ENCODE results near the gene MMP2.

MMP2 gene

DNA sequence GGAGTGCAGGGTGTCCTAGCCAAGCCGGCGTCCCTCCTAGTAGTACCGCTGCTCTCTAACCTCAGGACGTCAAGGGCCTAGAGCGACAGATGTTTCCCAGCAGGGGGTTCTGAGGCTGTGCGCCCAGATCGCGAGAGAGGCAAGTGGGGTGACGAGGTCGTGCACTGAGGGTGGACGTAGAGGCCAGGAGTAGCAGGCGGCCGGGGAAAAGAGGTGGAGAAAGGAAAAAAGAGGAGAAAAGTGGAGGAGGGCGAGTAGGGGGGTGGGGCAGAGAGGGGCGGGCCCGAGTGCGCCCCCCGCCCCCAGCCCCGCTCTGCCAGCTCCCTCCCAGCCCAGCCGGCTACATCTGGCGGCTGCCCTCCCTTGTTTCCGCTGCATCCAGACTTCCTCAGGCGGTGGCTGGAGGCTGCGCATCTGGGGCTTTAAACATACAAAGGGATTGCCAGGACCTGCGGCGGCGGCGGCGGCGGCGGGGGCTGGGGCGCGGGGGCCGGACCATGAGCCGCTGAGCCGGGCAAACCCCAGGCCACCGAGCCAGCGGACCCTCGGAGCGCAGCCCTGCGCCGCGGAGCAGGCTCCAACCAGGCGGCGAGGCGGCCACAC is at the start of gene MMP2:
MMP2 (plus strand) TSS at position 372 of the 603 bp plus-strand sequence. CDS start 282 bp downstream, outside the sequence.
- TF ChIP-seq ZNF274 (IDR thresholded peaks at IDR 0.05; ENCODE audit: low read depth, low read length), result no peak
- H3K4me3 ChIP-seq (ENCODE audit: low read length), result no peak within 1 kb of the TSS

DNA sequence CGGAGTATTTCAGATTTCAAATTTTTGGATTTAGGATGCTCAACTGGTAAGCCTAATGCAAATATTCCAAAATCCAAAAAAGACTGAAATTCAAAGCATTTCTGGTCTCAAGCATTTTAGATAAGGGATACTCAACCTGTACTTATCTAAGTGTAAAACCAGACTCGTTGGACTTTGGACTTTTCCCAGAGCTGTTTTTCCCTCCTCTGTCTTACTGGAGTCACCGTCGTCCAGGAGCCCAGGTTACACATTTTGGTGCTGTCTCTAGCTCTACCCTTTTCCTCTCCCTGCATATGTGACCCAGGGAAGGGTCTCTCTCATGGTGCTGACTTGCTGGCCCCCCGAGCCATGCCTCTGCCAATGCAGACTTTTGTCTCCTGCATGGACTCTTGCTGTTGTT is 46.0 kb upstream of the MMP2 start:
- TF ChIP-seq ZNF274 (IDR thresholded peaks at IDR 0.05; ENCODE audit: low read depth, low read length), result no peak
- no peak overlapping the region for H3K4me3 ChIP-seq (ENCODE audit: low read length)

DNA sequence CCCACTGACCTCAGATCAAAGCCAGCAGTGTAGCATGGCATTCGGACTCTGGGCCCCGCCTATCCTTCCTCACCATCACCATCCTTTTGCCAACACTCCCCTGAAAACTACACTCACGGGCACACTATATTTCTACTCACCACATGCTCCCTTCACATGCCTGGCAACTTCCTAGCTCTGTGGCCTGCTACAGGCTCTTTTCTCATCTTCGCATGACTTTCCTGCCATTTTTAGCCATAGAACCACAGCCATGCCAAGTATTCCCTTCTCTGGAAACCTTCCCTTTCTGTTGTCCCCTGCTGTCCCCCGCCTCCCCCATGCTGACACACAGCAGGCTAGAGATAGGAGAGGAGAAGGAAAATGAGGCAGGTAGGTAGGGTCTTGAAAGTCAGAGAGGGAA is 45.5 kb upstream of the MMP2 start:
- no peak for TF ChIP-seq ZNF274 (IDR thresholded peaks at IDR 0.05; ENCODE audit: low read depth, low read length)
- no peak overlapping the region for H3K4me3 ChIP-seq (ENCODE audit: low read length)

DNA sequence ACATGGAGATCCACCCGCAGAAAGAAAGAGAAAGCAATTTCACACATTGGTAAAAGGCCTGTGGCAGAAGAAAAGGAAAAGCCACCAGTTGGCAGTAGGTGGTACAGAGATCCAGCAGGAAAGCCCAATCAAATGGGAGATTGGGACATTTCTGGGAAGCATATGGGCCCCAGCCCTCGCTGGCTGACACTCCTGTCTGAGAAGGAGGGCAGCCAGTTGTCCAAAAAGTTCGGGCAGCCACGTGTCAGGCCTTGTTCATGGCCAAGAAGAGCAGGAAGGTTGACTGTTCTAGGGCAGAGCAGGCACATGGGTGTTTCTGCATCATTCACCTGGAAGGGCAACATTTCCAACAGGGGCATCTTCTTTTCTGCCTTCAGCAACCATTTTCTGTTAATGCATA is 45.0 kb upstream of the MMP2 start:
- H3K4me3 ChIP-seq (ENCODE audit: low read length), result no peak overlapping the region
- no peak for TF ChIP-seq ZNF274 (IDR thresholded peaks at IDR 0.05; ENCODE audit: low read depth, low read length)

DNA sequence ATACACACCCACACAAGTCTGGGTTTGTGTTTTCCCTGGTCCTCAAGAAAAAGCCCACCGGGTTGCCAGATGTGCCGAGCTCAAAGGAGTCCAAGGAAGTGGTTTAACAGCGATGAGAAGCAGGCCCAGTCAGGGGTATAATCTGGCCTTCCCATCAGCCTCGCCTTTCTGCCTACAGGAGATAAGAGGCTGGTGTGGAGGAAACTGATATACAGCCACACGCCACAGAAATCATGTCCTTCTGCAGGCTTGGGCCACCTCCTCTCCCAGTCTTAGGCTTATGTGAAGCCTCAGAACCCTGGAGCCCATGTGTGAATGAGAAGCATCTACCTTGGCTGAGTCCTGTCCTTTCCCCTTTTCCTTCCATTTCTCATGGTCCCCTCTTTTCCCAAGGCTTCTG is 43.6 kb upstream of the MMP2 start:
- no peak for TF ChIP-seq ZNF274 (IDR thresholded peaks at IDR 0.05; ENCODE audit: low read depth, low read length)
- no peak overlapping the region for H3K4me3 ChIP-seq (ENCODE audit: low read length)

DNA sequence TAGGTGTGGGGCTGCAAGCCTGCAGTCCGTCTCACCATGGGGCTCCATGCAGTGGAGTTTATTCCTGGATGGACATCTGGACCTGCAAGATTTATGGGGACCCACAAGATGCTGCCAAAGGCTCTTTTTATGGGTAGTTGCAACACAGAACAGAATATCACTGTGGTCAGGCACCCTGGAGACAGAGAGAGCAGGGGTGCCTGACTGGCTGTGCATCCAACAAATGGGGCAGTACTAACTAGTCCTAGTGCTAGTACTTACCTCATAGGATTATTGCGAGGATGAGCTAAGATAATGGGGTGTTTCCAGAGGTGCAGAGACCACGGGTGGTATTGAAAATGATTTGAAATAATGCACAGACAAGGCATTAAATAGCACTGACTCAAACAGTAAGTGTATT is 42.4 kb upstream of the MMP2 start:
- no peak overlapping the region for H3K4me3 ChIP-seq (ENCODE audit: low read length)
- no peak for TF ChIP-seq ZNF274 (IDR thresholded peaks at IDR 0.05; ENCODE audit: low read depth, low read length)

DNA sequence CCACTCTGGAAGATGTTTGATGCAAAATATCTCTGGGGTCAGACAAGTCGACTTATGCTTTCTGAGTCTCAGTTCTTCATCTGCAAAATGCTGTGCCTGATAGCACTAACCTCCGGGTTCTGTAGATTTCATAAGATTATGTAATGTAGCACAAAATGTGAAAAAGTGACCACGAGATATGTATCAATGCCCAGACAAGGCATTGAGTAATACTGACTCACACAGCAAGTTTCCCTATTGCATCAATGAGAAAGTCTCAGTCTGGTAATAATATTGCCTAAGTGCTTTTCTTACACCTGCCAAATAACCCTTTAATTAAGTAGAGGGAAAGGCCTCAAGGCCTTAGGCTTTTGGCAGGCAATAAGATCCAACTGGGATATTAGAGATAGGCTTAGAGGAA is 41.4 kb upstream of the MMP2 start:
- H3K4me3 ChIP-seq (ENCODE audit: low read length), result no peak overlapping the region
- no peak for TF ChIP-seq ZNF274 (IDR thresholded peaks at IDR 0.05; ENCODE audit: low read depth, low read length)

DNA sequence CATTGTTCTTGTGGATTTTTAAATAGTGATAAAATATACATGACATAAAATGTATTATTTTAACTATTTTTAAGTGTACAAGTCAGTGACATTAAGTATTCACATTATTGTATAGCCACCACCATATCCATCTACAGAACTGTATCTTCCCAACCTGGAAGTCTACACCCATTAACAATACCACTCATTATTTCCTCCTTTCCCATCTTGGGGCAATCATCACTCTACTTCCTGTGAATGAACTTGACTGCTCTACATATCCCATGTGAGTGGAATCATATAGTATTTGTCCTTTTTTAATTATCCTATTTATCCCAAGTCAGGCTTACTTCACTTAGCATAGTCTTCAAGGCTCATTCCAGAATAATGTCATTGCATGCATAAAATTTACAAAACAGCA is 40.7 kb upstream of the MMP2 start:
- no peak overlapping the region for H3K4me3 ChIP-seq (ENCODE audit: low read length)
- TF ChIP-seq ZNF274 (IDR thresholded peaks at IDR 0.05; ENCODE audit: low read depth, low read length), result no peak

DNA sequence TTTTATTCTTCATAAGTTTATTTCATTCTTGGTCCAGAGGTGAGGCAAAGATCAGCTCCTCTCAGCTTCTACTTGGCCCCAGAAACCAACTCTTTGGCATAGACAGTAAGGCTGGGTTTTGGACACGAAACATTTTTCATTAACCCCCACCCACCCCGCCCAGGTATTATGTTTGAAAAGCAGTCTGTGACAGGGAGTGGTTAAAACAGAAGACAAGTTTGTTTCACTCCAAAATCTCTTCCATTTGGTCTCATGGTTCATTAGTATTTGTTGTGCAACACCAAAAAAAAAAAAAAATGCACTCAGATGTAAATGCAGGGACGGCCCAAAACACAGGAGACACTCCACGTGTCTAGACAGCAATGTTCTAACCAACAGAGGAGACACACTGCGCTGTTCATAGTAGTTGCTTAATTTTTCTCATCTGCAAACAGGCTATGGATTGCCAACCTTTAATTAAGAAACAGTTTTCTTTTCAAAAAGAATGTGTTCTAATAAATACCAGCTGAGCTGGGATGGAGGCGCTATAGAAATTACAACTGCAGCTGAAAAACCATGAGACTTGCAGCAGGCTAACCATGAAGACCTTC is 39.8 kb upstream of the MMP2 start:
- H3K4me3 ChIP-seq (ENCODE audit: low read length), result no peak overlapping the region
- TF ChIP-seq ZNF274 (IDR thresholded peaks at IDR 0.05; ENCODE audit: low read depth, low read length), result no peak

DNA sequence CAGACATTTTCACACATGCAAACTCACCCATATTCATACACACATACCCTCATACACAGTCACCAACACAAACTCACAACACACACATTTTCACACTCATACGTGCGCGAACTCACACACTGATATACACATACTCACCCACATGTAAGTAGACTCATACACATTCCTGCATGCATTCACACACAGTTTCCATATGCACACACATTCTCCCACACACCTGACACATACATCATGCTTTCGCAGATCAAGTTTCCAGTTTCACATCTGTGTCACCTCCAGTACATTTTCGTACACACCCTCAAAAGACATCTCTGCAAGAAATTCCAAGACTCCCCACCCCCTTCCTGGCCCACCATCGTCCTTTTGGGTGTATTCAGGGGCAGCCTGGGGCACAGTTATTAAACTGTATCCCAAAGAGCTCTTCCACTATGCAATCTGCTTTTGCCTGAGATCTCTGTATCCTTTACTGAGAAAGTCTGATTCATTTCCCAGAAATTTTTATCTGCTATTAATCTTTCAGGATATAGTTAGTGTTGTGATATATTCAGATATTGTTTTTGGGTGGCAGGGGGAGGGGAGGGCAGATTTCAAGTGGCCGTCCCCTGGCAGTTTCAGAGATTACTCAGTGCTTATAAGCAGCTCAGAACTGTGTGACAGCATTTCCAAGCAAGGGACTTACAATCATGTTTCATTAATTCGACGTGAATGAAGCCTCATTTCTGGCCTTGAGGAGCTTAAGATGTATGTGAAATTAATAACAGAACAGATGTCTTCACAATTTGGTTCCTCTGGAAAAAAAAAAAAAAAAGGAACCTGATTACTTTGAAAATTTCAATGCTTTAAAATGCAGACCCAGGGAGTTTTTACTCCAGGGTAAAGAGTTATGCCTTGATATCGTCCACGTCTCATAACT is 35.3 kb upstream of the MMP2 start:
- H3K4me3 ChIP-seq (ENCODE audit: low read length), result no peak overlapping the region
- TF ChIP-seq ZNF274 (IDR thresholded peaks at IDR 0.05; ENCODE audit: low read depth, low read length), result no peak

DNA sequence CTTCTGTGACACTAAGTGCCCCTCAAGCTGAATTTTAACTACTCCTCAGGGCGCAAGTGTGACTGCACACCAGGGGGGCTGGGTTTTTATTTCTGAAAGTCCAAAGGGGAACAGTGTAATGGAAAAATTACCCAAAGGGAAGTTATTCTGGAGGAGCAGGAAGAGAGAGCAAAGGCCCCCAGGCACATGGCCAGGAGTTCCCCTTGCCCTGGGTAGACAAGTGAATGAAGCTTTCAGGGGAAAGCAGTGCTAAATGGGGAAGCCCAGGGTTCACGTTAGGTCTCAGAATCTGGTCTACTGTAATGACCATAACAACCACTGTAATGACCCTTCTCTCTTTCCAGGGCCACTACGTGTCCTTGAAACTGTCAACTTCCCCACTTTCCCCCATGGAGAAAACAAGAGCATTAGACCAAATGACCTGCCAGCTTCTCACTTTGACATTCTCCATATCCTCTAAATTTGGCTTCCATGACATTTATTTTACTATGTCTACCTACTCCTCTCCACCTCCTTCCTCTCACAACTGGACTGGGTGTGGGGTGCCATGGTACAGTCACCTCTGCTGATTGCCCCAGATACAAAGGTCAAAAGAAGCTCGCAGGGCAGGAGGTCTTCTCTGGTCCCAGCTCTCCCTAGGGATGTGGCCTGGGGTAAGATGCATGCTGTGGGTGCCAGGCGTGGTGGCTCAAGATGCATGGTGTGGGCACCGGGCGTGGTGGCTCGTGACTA is 34.1 kb upstream of the MMP2 start:
- no peak overlapping the region for H3K4me3 ChIP-seq (ENCODE audit: low read length)

DNA sequence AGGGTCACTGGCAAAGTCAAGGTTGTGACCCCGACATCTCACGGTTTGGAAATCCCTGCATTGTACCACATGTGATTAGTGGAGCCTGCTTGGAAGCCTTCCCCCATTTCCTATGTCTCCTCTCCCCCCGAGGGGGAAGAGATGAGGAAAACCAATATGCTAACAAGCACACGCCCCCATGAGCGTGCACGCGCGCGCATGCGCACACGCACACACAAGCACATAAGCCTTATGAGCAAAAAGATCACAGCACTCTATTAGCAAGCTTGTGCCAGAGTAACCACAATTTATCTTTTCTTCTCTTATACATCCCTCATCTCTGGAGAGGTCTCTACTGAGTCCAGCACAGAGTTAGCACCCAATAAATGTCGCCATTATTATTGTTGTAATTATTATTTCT is 31.8 kb upstream of the MMP2 start:
- no peak overlapping the region for H3K4me3 ChIP-seq (ENCODE audit: low read length)
- TF ChIP-seq ZNF274 (IDR thresholded peaks at IDR 0.05; ENCODE audit: low read depth, low read length), result no peak

More for the DNA sequence above, 34.1 kb upstream of the MMP2 start:
- no peak for TF ChIP-seq ZNF274 (IDR thresholded peaks at IDR 0.05; ENCODE audit: low read depth, low read length)

DNA sequence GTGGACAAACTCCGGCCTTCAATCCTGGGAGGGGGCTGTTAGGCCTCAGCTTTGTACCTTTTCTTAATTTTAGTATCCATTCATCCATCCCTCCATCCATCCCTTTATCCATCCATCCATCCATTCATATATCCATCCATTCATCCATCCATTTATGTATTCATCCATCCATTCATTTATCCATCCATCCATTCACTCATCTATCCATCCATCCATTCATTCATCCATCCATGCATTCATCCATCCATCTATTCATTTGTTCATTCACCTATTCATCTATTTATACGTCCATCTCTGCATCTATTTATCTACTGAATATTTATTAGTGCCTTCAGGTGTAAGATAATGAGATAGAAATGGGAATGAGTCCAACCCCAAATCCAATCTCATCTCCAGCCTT is 26.0 kb upstream of the MMP2 start:
- H3K4me3 ChIP-seq (ENCODE audit: low read length), result no peak overlapping the region
- TF ChIP-seq ZNF274 (IDR thresholded peaks at IDR 0.05; ENCODE audit: low read depth, low read length), result no peak

DNA sequence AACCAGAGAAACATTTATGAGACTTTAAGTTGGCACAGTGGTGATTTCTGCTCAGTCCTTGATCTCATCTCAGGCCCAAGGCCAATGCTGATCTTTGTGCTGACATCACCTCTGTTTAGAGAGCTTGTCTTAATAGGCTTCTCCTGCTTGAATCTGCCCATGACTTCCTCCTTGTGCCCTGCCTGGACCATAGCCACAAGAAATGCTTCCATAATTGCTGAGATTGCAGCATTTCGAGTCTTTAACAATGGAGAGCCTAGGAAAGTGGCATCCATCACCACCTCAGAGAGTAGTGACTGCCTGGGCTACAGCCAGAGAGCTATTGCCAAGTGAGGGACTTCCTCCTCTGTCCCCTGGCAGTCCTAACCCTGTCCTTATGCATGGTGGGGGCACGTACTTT is 25.1 kb upstream of the MMP2 start:
- no peak overlapping the region for H3K4me3 ChIP-seq (ENCODE audit: low read length)

More for the DNA sequence above, 25.1 kb upstream of the MMP2 start:
- no peak for TF ChIP-seq ZNF274 (IDR thresholded peaks at IDR 0.05; ENCODE audit: low read depth, low read length)

Measured in GM08714 (cell line).